Activated T-cell treated with anti-CD3 and anti-CD28 coated beads for 1 hour (primary cell): Measurements from ENCODE around the gene GANC.
"Not testable (repeated sequence)": the region's sequence is repeated elsewhere in the genome, so short reads cannot be mapped to it uniquely, and the experiment has no call there.

ENCODE experiments used
- DNase-seq: peaks from one replicate; pipeline ENCODE4 v3.0.0-alpha.2; 2020; ENCODE audit warnings: low read depth

Gene GANC, protein sequence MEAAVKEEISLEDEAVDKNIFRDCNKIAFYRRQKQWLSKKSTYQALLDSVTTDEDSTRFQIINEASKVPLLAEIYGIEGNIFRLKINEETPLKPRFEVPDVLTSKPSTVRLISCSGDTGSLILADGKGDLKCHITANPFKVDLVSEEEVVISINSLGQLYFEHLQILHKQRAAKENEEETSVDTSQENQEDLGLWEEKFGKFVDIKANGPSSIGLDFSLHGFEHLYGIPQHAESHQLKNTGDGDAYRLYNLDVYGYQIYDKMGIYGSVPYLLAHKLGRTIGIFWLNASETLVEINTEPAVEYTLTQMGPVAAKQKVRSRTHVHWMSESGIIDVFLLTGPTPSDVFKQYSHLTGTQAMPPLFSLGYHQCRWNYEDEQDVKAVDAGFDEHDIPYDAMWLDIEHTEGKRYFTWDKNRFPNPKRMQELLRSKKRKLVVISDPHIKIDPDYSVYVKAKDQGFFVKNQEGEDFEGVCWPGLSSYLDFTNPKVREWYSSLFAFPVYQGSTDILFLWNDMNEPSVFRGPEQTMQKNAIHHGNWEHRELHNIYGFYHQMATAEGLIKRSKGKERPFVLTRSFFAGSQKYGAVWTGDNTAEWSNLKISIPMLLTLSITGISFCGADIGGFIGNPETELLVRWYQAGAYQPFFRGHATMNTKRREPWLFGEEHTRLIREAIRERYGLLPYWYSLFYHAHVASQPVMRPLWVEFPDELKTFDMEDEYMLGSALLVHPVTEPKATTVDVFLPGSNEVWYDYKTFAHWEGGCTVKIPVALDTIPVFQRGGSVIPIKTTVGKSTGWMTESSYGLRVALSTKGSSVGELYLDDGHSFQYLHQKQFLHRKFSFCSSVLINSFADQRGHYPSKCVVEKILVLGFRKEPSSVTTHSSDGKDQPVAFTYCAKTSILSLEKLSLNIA (N-terminal part only)

DNA sequence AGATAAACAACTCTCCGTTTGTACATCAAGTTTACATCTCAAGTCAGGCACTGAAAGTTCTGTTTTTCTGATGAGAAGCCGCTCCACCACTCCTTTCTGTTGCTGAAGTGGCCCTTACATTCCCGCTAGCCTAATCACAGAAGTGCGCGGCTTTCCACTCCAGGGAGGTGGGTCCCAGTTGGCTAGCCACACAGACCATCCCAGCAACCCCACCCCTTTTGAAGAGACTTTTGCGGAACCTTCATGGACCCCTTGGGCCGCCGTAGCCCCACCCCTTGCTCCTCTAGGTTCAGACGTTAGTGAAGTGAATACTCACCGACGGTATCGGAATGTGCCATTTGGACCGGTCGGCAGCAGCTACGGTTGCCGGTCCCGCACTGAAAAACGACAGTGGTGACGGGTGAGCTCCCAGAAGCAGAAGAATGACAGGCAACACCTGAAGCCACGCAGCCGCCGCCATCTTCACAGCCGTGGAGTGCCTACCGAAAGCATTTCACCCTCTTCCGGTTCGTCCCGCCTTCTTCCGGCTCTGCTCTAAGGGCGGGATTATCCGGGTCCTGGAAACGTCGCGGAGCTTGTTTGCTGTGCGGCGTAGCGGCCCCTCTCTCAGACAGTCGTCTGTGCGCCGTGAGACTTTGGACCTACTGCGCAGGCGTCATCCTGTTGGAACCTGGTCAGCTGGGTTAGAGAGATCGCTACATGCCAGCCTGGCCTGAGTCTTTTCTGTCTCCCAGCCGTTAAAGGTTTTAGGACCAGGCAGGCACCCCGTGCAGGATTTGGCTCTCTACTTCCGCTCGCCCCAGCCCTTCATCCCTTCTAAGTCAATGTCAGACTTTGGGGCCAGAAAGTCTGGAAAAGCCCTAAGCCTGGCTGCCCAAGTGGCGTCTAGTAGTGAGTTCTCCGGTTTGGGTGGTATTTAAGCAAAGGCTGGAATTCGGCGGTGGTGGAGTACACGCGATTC, at the start of gene GANC, which contains the start of gene TMEM87A:
GANC (plus strand) TSS at position 263 of the 961 bp plus-strand sequence. CDS start 1,281 bp downstream, outside the sequence.
TMEM87A (minus strand) TSS at position 495 of the 961 bp plus-strand sequence; CDS start at position 460, 35 bp downstream.
- DNase-seq, result peak; percentile 85

DNA sequence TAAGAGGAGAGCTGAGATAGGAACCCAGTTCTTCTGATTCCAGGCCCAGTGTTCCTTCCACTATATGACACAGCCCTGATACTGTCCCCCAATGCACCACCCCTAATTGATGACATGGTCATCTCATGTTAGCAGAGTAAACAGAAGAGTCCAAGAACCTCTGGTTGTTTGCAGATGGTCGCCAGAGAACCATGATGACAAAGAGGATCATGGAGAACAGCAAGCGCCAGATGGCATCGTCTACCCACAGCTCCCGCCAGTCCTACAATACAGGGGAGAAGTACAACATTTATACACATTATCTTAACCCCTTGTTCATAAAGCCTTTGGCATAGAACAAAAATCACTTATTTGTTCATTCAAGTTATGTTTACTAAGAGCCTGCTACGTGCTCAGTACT, 46.4 kb upstream of the GANC start:
- DNase-seq, result no peak

DNA sequence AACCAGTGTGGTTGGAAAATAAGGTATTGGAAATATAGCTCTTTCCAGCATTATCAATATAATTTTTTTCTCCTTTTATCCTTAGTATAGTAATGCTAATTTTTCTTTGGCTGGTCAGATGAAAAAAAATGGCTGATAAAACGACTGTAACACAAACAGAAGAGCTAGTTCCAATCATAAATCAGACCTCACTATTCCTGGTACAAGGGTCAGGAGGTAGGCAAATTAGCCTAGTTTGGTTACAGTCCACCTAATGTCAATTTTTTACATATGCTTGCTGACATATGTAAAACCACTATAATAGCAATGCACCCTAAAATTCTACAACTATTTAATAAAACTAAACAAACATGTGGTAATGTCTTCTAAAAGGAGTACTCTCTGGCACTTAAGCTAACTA, 45.0 kb upstream of the GANC start:
- DNase-seq, result no peak

DNA sequence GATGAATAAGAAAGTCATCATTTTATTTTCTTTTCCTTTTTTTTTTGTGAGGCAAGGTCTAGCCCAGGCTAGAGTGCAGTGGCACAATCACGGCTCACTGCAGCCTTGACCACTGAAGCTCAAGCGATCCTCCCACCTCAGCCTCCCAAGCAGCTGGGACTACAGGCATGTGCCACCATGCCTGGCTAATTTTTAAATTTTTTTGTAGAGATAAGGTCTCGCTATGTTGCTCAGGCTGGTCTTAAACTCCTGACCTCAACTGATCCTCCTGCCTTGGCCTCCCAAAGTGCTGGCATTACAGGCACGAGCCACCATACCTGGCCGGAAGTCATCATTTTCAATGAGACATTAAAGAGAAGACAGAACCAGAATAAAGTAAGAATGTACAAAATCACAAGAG, 44.0 kb upstream of the GANC start:
- not testable (repeated sequence) for DNase-seq

DNA sequence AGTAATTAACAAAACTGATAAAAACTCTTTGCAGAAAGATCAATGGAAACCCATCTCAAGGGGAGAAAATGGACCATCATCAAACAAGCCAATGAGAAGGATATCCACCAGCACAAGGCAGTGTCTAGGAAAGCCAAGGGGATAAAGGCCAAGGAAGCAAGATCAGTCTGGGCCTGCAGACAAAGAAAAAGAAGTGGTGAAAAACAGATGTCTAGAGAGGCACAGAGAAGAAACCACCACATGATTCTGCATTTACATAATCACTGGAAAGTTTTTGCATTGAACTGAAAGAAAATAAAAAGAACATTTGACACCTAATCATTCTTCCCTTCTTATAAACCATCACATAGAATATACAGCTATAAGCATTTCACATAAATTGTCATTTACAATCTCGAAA, 41.9 kb upstream of the GANC start:
- no peak for DNase-seq

DNA sequence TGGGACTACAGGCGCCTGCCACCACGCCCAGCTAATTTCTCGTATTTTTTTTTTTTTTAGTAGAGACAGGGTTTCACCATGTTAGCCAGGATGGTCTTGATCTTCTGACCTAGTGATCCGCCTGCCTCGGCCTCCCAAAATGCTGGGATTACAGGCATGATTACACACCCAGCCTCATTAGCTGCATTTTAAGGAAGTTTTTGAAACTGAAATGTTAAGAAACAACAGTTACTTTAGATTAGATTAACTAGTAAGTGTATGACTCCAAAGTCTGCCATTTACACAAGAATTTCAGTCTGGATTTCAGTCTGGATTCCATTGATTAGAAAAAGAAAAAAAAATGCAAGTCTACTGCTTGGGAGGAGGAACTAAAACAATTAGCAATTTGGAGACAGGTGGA, 40.4 kb upstream of the GANC start:
- no peak for DNase-seq

DNA sequence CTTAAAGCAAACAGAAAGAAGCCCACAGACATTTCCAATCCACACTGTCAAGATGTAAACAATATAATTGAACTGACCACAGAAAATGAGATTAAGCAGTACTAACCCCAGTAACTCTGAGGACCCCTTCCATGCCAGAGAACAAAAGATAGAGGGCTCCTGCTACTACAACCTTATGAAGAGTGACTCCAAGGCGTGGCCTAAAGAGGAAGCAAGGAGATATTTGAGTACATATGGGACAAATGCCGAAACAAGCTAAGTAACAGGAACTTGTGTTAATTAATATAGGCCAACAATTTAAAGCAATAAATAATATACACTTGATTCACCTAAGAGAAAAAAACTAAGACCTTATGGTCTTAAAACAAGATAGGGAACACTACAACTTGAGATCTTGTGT, 39.9 kb upstream of the GANC start:
- DNase-seq, result no peak

DNA sequence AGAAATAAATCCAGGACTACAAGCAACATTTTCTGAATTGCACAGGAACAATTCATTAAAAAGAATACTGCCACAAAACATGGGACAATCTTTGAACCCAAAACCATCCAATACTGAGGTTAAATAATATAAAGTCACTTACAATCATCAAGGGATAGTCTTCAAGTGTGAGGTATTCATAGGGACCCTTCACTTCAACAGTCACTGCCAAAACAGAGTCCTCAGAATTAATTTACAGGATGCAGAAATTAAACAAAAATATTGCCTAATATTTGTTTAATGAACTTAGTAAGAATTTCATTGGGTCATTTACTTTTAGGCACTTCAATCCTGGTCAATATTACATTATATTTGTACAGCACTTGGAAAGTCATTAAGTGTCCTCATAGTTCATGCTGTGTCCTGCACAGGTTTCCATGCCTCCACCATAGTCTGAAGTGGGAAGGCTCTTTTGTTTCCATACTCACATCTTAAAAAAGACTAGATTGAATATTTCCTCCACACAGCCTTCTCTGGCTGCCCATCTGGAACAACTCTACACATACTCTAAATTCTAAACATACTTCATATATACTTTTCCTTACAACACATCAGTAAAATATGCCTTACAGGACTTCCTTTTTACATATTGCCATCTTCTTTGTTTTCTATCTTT, 33.3 kb upstream of the GANC start:
- DNase-seq, result no peak

DNA sequence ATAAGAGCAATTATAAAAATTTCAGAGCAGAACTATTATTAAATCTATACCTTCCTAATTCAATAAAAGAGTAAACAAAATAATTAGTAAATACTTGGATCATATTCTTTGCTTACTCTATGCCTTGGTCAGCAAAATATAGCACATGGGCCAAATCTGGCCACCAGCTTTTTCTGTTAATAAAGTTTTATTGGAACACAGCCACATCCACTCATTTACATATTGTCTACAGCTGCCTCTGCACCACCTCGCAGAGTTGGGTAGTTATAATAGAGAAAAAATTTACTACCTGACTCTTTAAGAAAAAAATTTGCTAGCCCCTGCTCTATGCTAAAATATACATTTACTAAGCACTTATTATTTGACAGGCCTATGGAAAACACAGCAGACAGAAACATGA, 32.2 kb upstream of the GANC start:
- DNase-seq, result no peak

DNA sequence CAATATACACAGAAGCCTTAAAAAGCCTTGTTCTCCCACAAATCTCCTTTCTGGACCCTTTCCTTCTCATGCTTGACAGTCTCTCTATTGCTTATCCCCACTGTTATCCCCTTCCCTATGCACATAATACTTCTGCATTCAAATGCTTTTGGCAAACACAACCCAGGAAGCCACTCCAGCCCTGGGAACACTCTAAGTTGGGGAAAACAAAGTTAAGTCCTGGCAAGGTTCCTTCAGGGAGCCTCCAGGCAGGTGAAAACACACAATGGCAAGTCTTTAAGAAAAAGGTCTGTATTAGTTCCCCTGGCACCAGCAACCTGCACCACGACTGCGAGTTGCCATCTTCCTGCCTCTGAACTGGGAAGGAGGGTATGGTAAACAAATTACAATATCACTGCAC, 19.7 kb upstream of the GANC start:
- no peak for DNase-seq

DNA sequence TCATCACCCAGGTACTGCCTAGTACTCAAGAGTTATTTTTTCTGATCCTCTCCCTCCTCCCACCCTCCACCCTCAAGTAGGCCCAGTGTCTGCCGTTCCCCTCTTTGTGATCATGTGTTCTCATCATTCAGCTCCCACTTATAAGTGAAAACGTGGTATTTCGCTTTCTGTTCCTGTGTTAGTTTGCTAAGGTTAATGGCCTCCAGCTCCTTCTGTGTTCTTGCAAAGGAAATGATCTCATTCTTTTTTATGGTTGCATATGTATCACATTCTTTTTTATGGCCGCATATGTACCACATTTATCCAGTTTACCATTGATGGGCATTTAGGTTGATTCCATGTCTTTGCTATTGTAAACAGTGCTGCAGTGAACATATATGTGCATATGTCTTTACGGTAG, 8.2 kb upstream of the GANC start:
- DNase-seq, result no peak

DNA sequence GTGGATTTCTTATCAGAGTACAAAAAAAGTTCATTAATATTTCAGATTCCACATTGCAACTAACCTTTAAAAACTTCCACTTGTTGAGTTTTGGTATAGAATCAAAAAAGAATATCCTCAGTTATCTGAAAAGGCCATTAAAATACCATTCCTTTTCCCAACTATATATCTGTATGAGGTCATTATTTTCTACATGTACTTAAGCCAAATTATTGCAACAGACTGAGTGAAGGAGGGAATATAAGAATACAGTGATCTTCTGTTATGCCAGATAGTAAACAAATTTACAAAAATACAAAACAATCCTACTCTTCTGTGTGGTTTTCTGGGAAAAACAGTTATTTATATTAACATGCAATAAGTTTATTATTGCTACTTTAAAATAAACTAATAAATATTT, 5.7 kb upstream of the GANC start:
- no peak for DNase-seq

DNA sequence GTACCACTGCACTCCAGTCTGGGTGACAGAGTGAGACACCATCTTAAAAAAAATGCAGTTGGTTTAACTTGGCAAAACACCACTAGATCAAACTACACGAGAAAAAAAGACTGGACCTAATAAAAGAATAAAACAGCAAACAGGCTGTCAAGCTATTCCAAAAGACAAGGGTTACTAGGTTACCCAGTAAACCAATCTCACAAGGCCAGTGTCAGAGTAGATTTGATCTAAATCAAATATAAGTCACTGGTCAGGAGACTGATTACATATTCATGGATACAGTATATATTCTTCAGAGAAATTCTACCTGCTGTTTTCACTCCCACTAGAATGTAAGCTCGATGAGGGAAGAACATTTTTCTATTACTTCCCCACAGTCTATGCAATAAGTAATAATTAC, 2.5 kb upstream of the GANC start:
- DNase-seq, result no peak

DNA sequence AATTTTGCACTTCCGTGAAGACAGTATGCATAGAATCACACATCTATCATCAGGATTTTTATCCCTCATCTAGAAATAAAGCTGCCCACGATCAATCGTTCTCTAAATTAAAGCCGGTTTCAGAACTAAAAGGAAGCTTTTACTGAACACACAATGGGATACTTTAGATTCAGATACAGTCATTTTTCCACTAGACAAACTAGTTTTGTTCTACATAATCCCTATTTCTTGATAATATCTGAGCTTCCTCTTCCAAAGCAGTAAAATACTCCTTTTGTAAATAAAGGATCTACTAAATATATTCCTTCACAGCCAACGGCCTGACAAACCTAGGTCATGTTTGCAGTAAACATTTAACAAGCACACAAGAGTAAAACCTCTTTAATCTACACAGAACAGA, 2.0 kb upstream of the GANC start:
- DNase-seq, result no peak

DNA sequence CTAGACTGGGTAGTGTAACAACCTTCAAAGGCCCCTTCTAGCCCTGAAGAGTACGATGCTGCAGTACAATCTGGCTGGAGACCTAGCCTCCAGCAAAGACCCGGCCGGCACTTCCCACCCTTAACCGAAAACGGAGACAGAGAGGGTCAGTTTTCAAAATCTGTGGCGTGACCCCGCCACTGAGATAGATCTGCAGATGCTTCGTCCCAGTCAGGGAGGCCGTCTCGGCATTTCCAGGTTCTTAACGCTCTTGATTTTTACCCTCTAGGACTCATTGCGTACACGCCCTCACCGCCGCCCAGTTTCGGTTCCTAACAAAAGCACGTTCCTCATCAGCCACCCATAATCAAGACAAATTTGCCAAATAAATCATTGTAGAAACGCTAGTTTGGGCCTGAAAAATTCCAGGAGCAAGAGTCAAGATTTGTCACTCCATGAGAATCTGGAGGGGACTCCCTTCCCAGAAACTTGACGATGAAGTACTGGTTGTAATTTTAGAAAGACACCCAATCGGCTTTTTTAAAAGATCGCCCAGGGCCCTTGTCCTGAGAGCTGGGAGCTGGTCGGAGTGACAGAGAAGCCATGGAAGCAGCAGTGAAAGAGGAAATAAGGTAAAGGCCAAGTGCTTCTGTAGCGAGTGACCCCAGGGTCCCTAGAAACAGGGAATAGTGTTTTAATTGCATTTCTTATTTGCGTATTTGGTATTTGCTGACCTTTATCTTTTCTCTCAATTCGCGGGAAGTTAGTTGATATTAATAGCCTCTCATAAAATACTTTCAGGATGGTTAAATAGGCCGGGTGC, 1.1 kb downstream of the GANC start:
- DNase-seq, result peak; percentile 52

DNA sequence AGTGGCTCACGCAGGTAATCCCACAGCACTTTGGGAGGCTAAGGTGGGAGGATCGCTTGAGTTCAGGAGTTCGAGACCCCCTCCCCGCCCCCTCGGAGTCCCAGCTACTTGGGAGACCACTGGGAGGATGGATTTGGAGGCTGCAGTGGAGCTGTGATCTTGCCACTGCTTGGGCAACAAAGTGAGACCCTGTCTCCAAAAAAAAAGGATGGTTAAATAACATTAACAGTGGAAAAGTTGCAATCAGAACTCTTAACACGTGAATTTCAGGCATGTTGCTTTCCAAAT, 1.6 kb downstream of the GANC start:
- no peak for DNase-seq

DNA sequence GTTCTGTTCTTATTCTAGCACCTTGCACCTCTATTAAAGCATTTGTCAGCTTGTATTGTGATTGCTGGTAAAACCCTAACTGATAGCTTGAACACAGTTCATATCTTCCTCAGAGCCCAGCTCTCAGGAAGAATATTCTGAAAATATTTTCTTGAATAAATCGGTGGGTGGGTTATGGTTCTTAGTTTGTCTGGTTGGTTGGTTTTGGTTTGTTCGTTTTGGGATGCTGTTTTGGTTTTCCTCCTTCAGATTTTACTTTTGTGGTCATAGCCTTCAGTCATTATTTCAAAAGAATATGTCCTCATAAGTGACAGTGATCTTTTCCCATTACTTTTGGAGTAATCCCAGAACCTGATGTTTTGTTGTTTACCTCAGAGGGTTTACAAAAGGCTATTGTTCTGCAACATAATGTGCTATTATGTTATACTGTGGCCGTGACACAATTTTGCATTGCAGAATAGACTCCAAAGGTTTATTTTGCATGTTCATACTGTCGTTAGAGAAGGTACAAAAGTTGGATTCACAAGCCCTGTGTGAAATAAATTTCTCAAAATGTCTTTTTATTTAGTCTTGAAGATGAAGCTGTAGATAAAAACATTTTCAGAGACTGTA, 2.9 kb downstream of the GANC start:
- no peak for DNase-seq

DNA sequence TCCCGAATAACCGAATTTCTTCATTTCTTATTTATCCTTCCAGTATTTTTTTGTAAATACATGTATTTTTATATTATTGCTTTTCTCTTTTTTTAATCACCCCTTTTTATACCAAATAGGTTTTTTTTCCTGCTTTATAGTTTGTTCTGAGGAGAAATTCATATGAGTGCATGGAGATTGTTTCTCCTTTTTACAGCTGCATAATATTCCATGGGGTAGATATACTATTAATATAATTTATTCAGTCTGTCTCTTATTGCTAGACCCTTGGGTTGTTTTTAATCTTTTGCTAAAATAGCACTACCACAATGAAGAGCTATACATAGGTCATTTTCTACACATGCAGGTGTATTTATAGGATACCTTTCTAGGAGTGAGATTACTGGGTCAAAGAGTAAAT, 3.8 kb downstream of the GANC start:
- DNase-seq, result no peak

DNA sequence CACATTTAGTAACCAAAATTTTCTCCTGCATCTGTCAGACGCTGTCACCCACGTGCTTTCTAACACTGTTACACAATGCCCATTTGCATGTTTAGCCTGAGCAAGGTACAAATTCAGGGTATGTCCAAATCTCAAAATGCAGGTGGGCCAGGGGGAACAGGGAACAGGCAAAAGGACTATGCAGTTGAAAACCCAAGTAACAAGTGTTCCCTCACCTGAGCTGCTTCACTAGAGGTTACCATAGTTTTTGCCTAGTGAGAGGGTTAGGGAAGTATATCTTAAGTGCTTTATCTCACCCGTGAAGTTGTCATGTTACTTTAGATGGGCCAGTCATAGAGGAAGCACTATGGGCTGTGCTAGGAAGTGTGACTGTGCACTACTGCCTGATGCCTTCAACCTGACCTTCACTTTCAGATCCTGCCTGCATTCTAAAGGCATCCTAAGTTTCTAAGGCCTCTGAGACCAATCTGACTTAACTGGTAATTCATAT, 6.3 kb downstream of the GANC start:
- no peak for DNase-seq

DNA sequence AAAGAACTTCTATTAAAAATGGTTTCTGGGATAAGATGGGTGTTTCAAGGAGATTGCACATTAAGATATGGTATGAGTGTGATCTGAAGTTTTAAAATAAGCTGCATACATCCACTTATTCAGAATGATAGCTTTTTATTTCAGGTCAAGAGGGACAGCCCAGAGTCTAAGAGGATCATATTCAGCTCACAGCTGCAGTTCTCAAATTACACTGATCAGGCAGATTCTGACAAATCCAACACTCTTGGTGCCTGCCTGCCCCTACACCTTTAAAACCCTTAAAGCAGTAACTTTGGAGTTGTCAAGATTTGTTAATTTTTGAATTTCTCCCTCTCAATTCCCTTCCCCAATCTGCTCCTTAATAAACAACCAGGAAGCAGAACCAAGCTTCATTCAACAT, 9.3 kb downstream of the GANC start:
- DNase-seq, result no peak
